Kidney epithelial cell (primary cell): Measurements from ENCODE around the gene CASP12. TPM values are rescaled to one million over a fixed set of nuclear protein-coding genes. Genes with fewer than 3 reads are reported as not detected.

Experiments used
- DNase-seq: peaks from one replicate; pipeline ENCODE4 v3.0.0-alpha.2; 2010; ENCODE audit warnings: low read depth
- H3K27me3 ChIP-seq: 2 replicates; pipeline ENCODE4 v1.6.0; 2011; ENCODE audit warnings: low read length; ENCODE audit not compliant: control insufficient read depth, insufficient read depth
- H3K36me3 ChIP-seq: 2 replicates; pipeline ENCODE4 v1.5.1; 2011; ENCODE audit warnings: low read length; ENCODE audit not compliant: control insufficient read depth, insufficient read depth
- H3K4me3 ChIP-seq: 2 replicates; pipeline ENCODE4 v1.5.1; 2011; ENCODE audit warnings: low read depth, mild to moderate bottlenecking, control low read depth, low read length
- CTCF ChIP-seq: IDR thresholded peaks from 2 replicates; pipeline ENCODE4 v1.5.1; 2011; ENCODE audit warnings: mild to moderate bottlenecking, moderate library complexity, low read length, control low read depth, inconsistent platforms; ENCODE audit not compliant: insufficient read depth, poor library complexity, severe bottlenecking
- total RNA-seq: library from RNA; depleted of rRNA; stranded (reverse); fragments of >200 nt; gene quantifications from 2 replicates; pipeline ENCODE4 v1.2.3, GENCODE V29; 2015

CASP12 gene
- total RNA-seq, 1 donor from 2014 or later: not detected

- no peak for TF ChIP-seq CTCF
- no peak overlapping the region for H3K4me3 ChIP-seq
These were observed 30.6 kb upstream of the CASP12 start for GRCh38 chr11:104928811-104929210.

GRCh38 chr11:104926771-104927611, 28.7 kb upstream of the CASP12 start:
- H3K36me3 ChIP-seq: no peaks in the 10 kb centered on the region
- TF ChIP-seq CTCF: no peak
- no peak overlapping the region for H3K4me3 ChIP-seq
- DNase-seq: no peak
- H3K27me3 ChIP-seq: no peaks in the 10 kb centered on the region

More at GRCh38 chr11:104928811-104929210, 30.6 kb upstream of the CASP12 start:
- Histone ChIP-seq H3K27me3 (no peaks in the 10 kb centered on the region), H3K36me3 (no peaks in the 10 kb centered on the region)
- no peak for DNase-seq

GRCh38 chr11:104925850-104926249, 27.6 kb upstream of the CASP12 start:
- no peaks in the 10 kb centered on the region for H3K27me3 ChIP-seq
- H3K36me3 ChIP-seq: no peaks in the 10 kb centered on the region
- TF ChIP-seq CTCF: no peak
- no peak overlapping the region for H3K4me3 ChIP-seq
- no peak for DNase-seq

GRCh38 chr11:104918113-104918824, 20.0 kb upstream of the CASP12 start:
- no peak for TF ChIP-seq CTCF
- Histone ChIP-seq H3K36me3 (no peaks in the 10 kb centered on the region), H3K27me3 (no peaks in the 10 kb centered on the region), H3K4me3 (no peak overlapping the region)
- DNase-seq: no peak

GRCh38 chr11:104917271-104918112, 19.2 kb upstream of the CASP12 start:
- no peak for DNase-seq
- no peak overlapping the region for H3K4me3 ChIP-seq
- H3K27me3 ChIP-seq: no peaks in the 10 kb centered on the region
- TF ChIP-seq CTCF: no peak
- no peaks in the 10 kb centered on the region for H3K36me3 ChIP-seq
